SKM-1 (cell line): ENCODE data around the gene POU5F1.

Source experiments
- DNase-seq: peaks from one replicate; lab custom pipeline; 2025; ENCODE audit not compliant: unreplicated experiment; lab: John Stamatoyannopoulos, UW

The POU5F1 gene

DNA sequence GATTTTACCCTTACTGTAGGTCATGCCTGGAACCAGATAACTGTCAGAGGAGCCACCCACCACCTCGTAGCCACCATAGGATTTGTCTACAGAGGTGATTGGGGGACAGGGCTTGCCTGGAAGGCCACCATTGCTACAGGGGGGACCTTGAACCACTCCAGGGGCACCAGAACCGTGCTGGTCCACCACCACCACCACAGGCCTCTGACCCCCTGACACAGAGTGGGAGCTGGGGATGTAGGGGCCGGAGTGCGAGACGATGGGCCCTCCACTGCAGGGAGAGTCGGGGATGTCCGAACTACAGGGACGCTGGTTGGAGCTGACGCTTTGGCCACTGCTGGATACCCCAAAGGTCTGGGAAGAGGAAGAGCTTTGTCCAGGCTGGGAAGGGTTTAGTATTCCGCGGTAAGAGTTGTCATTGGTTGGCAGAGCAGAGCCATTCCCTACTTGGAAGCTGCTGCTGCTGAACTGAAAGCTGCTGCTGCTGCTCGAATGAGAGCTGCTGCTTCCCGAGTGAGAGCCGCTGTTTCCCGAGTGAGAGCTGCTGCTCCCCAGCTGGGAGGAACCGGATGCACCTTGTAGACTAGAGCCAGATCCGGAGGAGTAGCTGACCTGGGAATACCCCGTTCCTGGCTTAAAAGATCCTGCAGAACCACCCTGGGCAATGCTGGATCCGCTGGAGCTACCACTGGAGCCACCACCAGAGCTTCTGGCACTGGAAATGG is 53.7 kb downstream of the POU5F1 start:
- DNase-seq = no peak

DNA sequence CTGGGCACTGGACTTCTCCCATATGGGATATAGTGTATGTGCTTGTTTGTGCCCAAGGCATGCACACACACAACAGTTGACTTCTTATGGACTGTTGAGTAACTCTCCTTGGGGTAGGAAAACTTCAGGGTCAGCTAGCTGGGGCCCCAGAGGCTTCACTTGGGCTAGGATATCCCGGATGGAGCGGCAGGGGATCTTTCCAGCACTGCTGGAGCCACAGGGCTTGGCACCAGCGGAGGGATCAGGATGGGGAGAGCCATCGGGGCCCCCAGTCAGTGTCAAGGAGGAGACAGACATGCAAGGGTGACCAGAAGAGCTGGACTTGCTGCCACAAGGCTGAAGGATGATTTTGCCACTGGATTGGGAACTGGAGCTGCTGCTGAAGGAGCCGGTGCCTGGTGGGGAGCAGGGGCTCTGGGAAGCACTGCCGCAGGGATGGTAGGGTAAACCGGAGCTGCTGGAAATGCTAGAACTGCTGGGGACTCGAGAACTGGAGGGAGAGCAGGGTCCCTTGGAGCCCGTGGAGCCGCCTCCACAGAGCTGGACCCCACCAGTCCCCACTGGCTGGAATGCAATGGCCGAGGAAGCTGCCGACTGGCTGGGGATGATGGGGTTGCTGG is 54.4 kb downstream of the POU5F1 start:
- DNase-seq = no peak

DNA sequence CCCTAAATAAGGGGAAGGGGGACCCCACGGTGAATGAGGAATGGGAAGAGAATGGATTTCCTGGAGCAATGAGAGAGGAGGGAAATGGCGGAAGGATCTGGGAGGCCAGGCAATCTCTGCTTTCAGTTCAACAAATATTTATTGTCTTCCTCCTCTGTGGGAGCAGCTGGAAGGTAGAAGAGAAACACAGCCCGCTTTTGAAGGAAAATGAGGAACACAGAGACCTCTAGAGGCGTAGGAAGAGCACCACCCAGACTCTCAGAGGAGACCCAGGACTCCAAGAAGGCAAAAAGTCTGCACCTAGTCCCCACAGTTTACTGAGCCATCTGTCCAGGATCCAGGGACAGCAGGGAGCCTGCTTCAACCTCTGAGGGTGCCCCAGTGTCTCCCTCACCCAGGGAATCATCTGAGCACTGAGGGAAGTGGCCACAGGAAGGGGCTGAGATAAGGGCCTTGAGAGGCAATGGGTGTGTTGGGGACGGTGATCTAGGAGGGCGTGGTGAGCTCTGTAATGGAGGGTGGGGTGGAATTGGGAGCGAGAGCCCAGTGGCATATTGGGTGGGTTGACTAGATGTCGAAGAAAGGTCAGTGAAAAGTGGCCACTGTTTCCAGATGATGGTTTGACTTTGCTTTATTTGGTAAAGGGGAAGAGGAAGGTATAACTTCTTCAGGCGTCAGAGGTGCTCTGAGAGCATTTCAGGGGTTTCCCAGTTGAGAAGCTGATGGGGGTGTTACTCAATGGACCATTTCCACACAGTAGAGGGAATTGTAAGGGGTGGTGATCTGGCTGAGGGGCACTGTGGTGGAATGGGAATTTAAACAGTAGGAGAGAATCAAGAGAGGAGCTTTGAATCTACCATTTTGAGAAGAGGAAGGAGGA is 55.3 kb downstream of the POU5F1 start:
- no peak for DNase-seq

DNA sequence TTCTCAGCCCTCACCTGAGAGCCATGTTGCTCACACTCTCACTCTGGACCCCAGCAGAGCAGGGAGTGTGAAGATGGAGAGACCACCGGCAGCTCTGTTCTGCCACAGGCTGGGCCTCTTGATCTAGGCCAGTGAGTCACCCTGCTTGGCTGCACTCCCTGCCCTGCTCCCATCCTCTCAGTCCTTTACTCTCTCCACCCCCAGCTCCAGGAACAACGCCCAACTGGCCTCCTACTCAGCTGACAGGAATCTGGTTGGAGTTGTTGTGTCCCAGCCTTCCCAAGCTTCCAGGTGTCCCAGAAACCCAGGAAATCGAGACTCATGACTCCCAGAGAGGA is 56.0 kb downstream of the POU5F1 start, which contains the start of gene PSORS1C1:
TSS of gene PSORS1C1 (plus strand) at position 260 of the 338 bp plus-strand sequence. CDS start 14,833 bp downstream, outside the sequence.
- no peak for DNase-seq
